ENCODE results near the gene LFNG.
A peak's percentile ranks its signal among the peaks of the same experiment; 100 is the strongest.
"Not testable (repeated sequence)": the region's sequence is repeated elsewhere in the genome, so short reads cannot be mapped to it uniquely, and the experiment has no call there.

Gene LFNG

GRCh38 chr7:2530994-2531795 is 11.6 kb downstream of the LFNG start:
- peak; percentile 95 for DNase-seq

DNA sequence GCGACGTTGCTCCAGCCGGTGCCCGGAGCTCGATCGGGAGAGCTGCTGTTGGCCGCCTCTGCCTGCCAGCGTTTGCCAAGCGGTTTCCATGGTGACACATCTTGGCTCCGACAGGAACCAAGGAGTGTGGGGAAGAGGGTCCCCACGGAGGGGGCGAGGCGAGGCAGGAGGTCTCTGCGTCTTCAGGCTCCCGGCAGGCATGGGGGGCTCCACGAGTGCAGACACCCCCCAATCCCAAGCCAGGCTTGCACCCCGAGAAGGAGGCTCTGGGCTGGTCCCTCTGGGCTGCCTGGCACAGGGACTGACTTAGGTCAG is 12.2 kb downstream of the LFNG start:
- DNase-seq, result not testable (repeated sequence)

- DNase-seq, result peak; percentile 72
Observed at GRCh38 chr7:2532199-2532772, 12.7 kb downstream of the LFNG start.

- DNase-seq, result not testable (repeated sequence)
Observed at GRCh38 chr7:2532816-2533215, 13.2 kb downstream of the LFNG start.

DNA sequence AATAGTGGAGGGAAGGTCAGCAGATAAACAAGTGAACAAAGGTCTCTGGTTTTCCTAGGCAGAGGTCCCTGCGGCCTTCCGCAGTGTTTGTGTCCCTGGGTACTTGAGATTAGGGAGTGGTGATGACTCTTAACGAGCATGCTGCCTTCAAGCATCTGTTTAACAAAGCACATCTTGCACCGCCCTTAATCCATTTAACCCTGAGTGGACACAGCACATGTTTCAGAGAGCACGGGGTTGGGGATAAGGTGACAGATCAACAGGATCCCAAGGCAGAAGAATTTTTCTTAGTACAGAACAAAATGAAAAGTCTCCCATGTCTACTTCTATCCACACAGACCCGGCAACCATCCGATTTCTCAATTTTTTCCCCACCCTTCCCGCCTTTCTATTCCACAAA is 14.0 kb downstream of the LFNG start:
- not testable (repeated sequence) for DNase-seq

- not testable (repeated sequence) for DNase-seq
Observed at GRCh38 chr7:2534214-2534613, 14.6 kb downstream of the LFNG start.

DNA sequence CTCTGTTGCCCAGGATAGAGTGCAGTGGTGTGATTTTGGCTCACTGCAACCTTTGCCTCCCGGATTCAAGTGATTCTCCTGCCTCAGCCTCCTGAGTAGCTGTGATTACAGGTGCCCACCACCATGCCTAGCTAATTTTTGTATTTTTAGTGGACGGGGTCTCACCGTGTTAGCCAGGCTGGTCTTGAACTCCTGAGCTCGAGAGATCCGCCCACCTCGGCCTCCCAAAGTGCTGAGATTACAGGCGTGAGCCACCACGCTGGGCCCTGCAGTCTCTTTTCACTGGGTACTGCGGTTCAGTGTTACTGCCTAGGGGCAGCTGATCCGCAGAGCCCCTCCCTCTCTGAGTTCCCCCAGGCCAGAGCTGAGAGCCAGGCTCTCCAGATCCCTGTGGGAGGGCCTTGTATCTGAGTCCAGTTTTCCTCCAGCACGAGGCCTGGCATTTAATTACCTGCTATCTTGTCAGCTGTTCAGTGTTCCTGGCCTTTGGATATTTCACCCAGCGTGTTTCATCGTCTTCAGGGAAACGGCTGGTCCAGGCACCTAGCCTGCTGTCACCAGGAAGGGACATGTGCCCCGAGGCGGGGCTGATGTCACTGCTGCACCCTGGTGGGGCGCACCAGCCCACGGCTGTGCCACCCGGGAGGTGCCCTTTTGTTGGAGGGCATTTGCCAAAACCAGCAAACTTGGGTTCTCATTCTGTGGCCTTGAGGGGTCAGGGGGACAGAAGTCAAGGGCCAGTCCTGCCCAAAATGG is 16.5 kb downstream of the LFNG start:
- not testable (repeated sequence) for DNase-seq

- no peak for DNase-seq
Observed at GRCh38 chr7:2537981-2538851, 18.6 kb downstream of the LFNG start.

- DNase-seq, result no peak
Observed at GRCh38 chr7:2539031-2539911, 19.7 kb downstream of the LFNG start.

GRCh38 chr7:2540133-2540532 is 20.6 kb downstream of the LFNG start:
- no peak for DNase-seq

DNA sequence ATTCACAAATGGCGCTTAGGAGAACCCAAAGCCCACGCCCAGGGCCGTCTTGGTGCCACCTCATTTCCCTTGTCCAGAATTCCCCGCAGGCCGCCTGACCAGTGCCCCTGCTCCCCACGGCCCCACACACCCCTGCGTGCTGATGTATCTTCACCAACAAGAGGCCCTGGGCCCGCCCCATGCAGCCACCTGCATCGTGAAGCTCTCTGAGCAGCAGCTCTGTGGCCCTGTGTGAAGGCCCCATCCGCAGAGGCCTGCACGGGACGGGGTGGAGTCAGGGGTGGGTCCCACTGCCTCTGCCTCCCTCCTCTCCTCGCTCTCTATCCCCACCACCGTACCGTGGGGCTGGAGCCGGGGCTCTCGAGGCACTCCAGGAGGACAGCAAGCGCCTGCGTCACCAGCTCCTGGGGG is 21.1 kb downstream of the LFNG start:
- DNase-seq, result no peak

GRCh38 chr7:2541291-2542010 is 21.9 kb downstream of the LFNG start:
- DNase-seq, result no peak

DNA sequence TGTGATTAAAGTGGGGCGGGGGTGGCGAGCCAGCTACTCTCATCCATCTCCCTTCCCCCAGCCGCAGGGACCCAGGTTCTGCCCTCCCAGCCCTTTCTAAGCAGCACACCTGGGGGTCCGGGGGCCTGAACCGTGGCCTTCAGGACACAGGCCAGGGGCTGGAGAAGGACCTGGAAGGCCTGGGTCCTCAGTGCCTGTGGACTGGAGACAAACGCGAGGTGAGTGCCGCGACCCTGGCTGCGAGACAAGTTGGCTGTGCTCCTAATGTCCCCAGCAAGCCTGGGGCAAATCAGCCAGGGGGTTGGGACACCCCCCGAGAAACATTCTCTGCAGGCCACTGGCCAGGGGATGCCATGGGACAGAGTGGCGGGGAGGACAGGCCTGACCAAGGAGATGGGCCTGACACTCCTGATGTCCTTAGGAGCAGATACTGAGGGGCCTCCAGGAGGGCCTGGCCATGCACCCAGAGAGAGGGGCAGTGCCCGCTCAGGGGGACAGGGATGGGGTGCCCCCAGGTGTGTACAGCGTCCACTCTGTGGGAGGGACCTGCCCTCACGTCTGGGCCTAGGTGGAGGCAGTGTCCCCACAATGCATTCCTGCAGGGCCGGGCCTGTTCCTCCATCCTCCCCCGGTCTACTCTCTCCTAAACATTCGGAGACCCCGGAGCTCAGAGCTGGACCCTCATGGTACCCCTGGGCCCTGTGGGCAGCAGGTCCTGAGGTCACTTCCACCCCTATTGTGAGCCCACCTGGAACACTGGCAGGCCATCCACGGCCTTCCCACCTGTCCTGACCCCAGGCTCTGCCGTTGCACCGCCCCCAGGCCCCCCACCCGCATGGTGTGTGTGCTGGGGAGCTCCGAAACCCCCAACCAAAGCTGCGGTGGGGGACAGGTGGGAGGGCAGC is 22.7 kb downstream of the LFNG start:
- DNase-seq, result no peak

- DNase-seq, result no peak
Observed at GRCh38 chr7:2542916-2543871, 23.6 kb downstream of the LFNG start.

DNA sequence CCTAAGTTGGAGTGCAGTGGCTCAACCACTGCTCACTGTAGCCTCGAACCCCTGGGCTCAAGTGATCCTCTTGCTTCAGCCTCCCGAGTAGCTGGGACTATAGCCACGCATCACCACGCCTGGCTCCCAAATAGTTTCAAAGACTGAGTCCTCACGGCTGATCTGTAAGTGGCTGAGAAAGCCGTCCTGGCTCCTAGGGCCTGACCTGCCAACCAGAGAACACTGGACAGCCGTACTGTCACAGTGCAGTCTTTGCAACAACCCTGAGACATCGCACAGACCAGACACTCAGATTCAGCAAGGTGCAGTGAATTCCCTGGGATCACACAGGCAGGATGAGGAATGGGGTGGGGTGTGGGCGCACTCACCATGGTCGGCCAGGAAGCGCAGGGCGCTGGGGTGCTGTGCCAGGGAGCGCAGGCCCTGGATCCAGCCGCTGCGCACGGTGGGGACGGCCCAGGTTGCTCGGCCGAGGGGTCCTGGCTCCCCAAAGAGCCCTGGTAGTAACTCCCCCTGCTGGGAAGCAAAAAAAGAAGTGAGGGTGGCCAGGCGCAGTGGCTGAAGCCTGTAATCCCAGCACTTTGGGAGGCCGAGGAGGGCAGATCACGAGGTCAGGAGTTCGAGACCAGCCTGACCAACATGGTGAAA is 25.1 kb downstream of the LFNG start:
- DNase-seq, result no peak

- no peak for DNase-seq
Observed at GRCh38 chr7:2545746-2546425, 26.3 kb downstream of the LFNG start.

DNA sequence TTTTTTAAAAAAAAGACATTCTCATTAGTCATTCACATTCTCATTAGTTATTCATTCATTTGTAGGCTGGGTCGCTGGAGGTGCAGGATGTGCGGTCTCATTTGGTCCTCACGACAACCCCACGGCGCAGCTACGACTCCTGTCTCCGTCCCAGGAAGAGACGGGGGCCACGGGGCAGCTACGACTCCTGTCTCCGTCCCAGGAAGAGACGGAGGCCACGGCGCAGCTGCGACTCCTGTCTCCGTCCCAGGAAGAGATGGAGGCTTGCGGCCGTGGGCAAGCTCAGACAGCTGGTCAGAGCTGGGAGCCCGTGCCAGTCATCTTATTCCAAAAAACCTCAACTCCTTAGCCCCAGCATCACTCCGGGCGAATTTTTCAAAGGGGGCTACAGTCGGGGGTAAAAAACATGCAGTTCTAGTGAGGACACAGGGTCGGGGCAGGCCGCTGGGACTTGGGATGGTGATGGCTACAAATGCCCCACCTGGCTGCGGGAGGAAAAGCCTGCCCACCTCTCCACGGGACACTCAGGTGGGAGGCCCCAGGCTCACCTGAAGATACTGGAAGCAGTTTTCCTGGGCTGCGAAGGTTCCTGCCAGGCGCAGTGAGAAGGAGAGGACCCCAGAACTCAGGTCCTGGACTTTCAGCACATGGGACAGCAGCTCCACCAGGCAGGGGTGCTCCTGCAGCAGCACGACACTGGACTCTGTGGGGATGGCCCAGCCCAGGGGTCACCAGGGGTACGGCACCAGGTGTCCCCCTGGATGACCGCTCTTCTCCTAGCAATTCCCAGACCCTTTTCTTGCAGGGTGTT is 27.4 kb downstream of the LFNG start:
- no peak for DNase-seq
